GM23338 (cell line): Measurements from ENCODE around the gene OSBPL10.

Experiments used
- CREB1 ChIP-seq: fragments of 250-450 bp; sonication (Bioruptor Pico); IDR thresholded peaks from 2 replicates; pipeline ENCODE4 v1.5.0; 2020; ENCODE audit warnings: low read depth, mild to moderate bottlenecking, moderate library complexity
- CTCF ChIP-seq, 2 experiments: fragments of 200-600 bp in 1 of 2; sonication (generic) in 1 of 2; conservative IDR thresholded peaks; 2 replicates each; pipeline versions ENCODE4 v1.5.1 to v1.6.1; 2016 to 2017; ENCODE audit warnings: antibody characterized with exemption in 2 of 2, low read depth in 2 of 2, mild to moderate bottlenecking in 2 of 2, moderate library complexity in 1 of 2
- EZH2 ChIP-seq: fragments of 200-600 bp; sonication (generic); IDR thresholded peaks from one replicate; pipeline ENCODE4 v1.8.0; 2017; ENCODE audit warnings: antibody characterized with exemption, mild to moderate bottlenecking, low read depth; ENCODE audit not compliant: unreplicated experiment
- EZH2phosphoT487 ChIP-seq: fragments of 200-600 bp; sonication (generic); IDR thresholded peaks from one replicate; pipeline ENCODE4 v1.8.1; 2018; ENCODE audit warnings: antibody characterized with exemption; ENCODE audit not compliant: unreplicated experiment
- JUNB ChIP-seq: IDR thresholded peaks from one replicate; pipeline ENCODE4 v1.6.1; 2016; ENCODE audit warnings: antibody characterized with exemption; ENCODE audit not compliant: unreplicated experiment
- POLR2AphosphoS5 ChIP-seq: IDR thresholded peaks from 2 replicates; pipeline ENCODE4 v1.6.1; 2016; ENCODE audit warnings: antibody characterized with exemption, low read depth
- ZNF114 ChIP-seq: fragments of 250-450 bp; sonication (Bioruptor Pico); IDR thresholded peaks from 2 replicates; pipeline ENCODE4 v1.5.0; 2020; ENCODE audit warnings: mild to moderate bottlenecking, moderate library complexity
- ZNF462 ChIP-seq: fragments of 250-450 bp; sonication (Bioruptor Pico); IDR thresholded peaks from 2 replicates; pipeline ENCODE4 v1.5.0; 2020; ENCODE audit warnings: mild to moderate bottlenecking, moderate library complexity
- TF ChIP-seq, protein P1 (sequence below): IDR thresholded peaks from one replicate; pipeline ENCODE4 v1.6.1; 2018; ENCODE audit warnings: antibody characterized with exemption; ENCODE audit not compliant: unreplicated experiment

DNA sequence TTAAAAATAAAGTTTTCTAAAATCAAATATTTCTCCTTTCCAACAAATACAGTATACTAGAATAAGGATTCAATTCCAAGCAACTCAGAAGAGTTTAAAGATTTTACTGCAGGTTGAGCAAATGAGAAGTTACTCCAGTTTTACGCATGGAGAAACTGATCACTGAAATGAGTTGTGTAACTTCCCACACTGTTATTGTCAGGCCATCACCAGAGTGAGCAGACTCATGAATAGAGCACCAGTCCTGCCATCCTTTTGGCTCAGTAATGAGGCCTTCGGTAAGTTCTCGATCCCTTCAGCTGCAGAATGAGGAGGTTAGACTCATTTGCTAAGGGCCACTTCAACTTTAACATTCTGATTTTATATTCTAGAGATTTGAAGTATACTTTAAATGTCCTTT lies 48.1 kb downstream of the OSBPL10 start:
- no peak for TF ChIP-seq CTCF (conservative IDR thresholded peaks at IDR 0.05; ENCODE audit: low read depth in 2 of 2)
- TF ChIP-seq JUNB: no peak
- no peak for TF ChIP-seq EZH2phosphoT487
- TF ChIP-seq, protein P1, sequence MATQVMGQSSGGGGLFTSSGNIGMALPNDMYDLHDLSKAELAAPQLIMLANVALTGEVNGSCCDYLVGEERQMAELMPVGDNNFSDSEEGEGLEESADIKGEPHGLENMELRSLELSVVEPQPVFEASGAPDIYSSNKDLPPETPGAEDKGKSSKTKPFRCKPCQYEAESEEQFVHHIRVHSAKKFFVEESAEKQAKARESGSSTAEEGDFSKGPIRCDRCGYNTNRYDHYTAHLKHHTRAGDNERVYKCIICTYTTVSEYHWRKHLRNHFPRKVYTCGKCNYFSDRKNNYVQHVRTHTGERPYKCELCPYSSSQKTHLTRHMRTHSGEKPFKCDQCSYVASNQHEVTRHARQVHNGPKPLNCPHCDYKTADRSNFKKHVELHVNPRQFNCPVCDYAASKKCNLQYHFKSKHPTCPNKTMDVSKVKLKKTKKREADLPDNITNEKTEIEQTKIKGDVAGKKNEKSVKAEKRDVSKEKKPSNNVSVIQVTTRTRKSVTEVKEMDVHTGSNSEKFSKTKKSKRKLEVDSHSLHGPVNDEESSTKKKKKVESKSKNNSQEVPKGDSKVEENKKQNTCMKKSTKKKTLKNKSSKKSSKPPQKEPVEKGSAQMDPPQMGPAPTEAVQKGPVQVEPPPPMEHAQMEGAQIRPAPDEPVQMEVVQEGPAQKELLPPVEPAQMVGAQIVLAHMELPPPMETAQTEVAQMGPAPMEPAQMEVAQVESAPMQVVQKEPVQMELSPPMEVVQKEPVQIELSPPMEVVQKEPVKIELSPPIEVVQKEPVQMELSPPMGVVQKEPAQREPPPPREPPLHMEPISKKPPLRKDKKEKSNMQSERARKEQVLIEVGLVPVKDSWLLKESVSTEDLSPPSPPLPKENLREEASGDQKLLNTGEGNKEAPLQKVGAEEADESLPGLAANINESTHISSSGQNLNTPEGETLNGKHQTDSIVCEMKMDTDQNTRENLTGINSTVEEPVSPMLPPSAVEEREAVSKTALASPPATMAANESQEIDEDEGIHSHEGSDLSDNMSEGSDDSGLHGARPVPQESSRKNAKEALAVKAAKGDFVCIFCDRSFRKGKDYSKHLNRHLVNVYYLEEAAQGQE: no peak
- no peak for TF ChIP-seq EZH2
- TF ChIP-seq CREB1 (CRISPR knock-in tag): no peak
- no peak for TF ChIP-seq POLR2AphosphoS5
- no peak for TF ChIP-seq ZNF462 (CRISPR knock-in tag)
- TF ChIP-seq ZNF114 (CRISPR knock-in tag): no peak
